Glutamatergic neuron (in vitro differentiated cells): ENCODE data around the gene ZNF469. TPM values are rescaled to one million over a fixed set of nuclear protein-coding genes. Genes with fewer than 3 reads are reported as not detected.

Source experiments
- DNase-seq: peaks from one replicate; pipeline ENCODE4 v3.0.0; 2022
- H3K27ac Mint-ChIP-seq: one replicate; pipeline ENCODE4 v1.8.0; 2020; ENCODE audit warnings: mild to moderate bottlenecking, mixed read lengths, inconsistent platforms; ENCODE audit not compliant: unreplicated experiment
- H3K27me3 Mint-ChIP-seq: one replicate; pipeline ENCODE4 v1.8.0; 2020; ENCODE audit warnings: mild to moderate bottlenecking, moderate library complexity, mixed read lengths, inconsistent platforms; ENCODE audit not compliant: unreplicated experiment
- H3K36me3 Mint-ChIP-seq: one replicate; pipeline ENCODE4 v1.8.0; 2020; ENCODE audit warnings: mild to moderate bottlenecking, mixed read lengths, inconsistent platforms; ENCODE audit not compliant: unreplicated experiment
- H3K4me1 Mint-ChIP-seq: one replicate; pipeline ENCODE4 v1.8.0; 2020; ENCODE audit warnings: mild to moderate bottlenecking, low read depth, mixed read lengths, inconsistent platforms; ENCODE audit not compliant: unreplicated experiment
- H3K4me3 Mint-ChIP-seq: one replicate; pipeline ENCODE4 v1.8.0; 2020; ENCODE audit warnings: mild to moderate bottlenecking, mixed read lengths, inconsistent platforms; ENCODE audit not compliant: unreplicated experiment
- H3K9me3 Mint-ChIP-seq: one replicate; pipeline ENCODE4 v1.8.0; 2020; ENCODE audit warnings: mild to moderate bottlenecking, moderate library complexity, mixed read lengths, inconsistent platforms; ENCODE audit not compliant: unreplicated experiment
- CTCF ChIP-seq: fragments of 200-600 bp; sonication (generic); IDR thresholded peaks from one replicate; pipeline ENCODE4 v1.5.0; 2021; ENCODE audit not compliant: partially characterized antibody, unreplicated experiment
- total RNA-seq: library from RNA; stranded (reverse); fragmentation: NEBNext Ultra II Directional; extraction: Animal tissue kit (Norgen Biotek cat#: 25700); gene quantifications from one replicate; pipeline ENCODE4 v1.2.1, GENCODE V29; 2021; ENCODE audit not compliant: unreplicated experiment

Gene ZNF469
- total RNA-seq, 1 donor from 2014 or later: 0.56 TPM

- Mint-ChIP-seq H3K27me3 (peaks cover 2% of the 10 kb centered on the region), H3K36me3 (peaks cover 18% of the 10 kb centered on the region), H3K9me3 (peaks cover 4% of the 10 kb centered on the region), H3K4me1 (peaks cover 3% of the 10 kb centered on the region), H3K4me3 (no peak overlapping the region), H3K27ac (no peak overlapping the region)
- peak; percentile 6 for DNase-seq
- no peak for TF ChIP-seq CTCF
These were observed 21.0 kb upstream of the ZNF469 start for GRCh38 chr16:88361775-88362174.

- H3K9me3 Mint-ChIP-seq: peaks cover 5% of the 10 kb centered on the region
These were observed 19.4 kb upstream of the ZNF469 start for GRCh38 chr16:88363239-88363891.

GRCh38 chr16:88365244-88365865 lies 17.4 kb upstream of the ZNF469 start:
- Mint-ChIP-seq H3K4me1 (no peaks in the 10 kb centered on the region), H3K27ac (no peak overlapping the region), H3K9me3 (peaks cover 5% of the 10 kb centered on the region), H3K36me3 (peaks cover 12% of the 10 kb centered on the region), H3K27me3 (no peaks in the 10 kb centered on the region), H3K4me3 (no peak overlapping the region)
- no peak for TF ChIP-seq CTCF
- peak; percentile 5 for DNase-seq

More at GRCh38 chr16:88363239-88363891, 19.4 kb upstream of the ZNF469 start:
- peaks cover 18% of the 10 kb centered on the region for H3K36me3 Mint-ChIP-seq
- no peak for DNase-seq
- TF ChIP-seq CTCF: no peak
- H3K27ac Mint-ChIP-seq: no peak overlapping the region
- H3K4me3 Mint-ChIP-seq: no peak overlapping the region
- H3K27me3 Mint-ChIP-seq: peaks cover 2% of the 10 kb centered on the region
- H3K4me1 Mint-ChIP-seq: peaks cover 3% of the 10 kb centered on the region

DNA sequence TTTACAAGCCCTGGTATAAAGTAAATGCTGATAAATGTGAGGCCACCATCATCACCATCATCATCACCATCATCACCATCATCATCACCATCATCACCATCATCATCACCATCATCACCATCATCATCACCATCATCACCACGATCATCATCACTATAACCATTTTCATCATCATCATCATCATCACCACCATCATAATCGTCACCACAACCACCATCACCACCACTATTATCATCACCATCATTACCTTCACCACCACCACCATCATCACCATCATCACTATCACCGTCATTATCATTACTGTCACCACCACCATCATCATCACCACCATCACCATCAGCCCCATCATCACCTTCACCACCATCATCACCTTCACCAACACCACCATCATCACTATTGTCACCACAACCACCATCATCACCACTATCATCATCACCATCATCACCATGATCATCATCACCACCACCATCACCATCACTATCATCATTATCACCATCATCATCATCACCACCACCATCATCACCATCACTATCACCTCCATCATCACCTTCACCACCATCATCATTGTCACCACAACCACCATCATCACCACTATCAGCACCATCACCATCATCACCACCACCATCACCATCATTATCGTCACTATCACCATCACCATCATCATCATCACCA lies 16.6 kb upstream of the ZNF469 start:
- Mint-ChIP-seq H3K27me3 (no peaks in the 10 kb centered on the region), H3K9me3 (peaks cover 5% of the 10 kb centered on the region), H3K27ac (no peak overlapping the region), H3K4me3 (no peak overlapping the region), H3K36me3 (peaks cover 12% of the 10 kb centered on the region), H3K4me1 (no peaks in the 10 kb centered on the region)
- DNase-seq: no peak
- no peak for TF ChIP-seq CTCF

DNA sequence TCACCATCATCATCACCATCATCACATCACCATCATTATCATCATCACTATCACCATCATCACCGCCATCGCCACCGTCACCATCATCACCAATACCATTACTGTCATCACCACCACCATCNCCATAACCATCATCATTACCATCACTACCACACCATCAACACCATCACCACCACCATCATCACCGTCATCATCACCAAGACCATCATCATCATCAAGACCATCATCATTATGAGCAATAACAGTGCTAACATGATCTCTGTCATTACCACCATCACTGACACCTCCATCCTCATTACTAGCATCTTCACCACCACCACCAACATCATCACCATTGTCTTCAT lies 16.1 kb upstream of the ZNF469 start:
- peaks cover 5% of the 10 kb centered on the region for H3K9me3 Mint-ChIP-seq

More for the DNA sequence above, 16.1 kb upstream of the ZNF469 start:
- H3K27ac Mint-ChIP-seq: no peak overlapping the region
- H3K4me3 Mint-ChIP-seq: no peak overlapping the region
- H3K27me3 Mint-ChIP-seq: no peaks in the 10 kb centered on the region
- peaks cover 7% of the 10 kb centered on the region for H3K36me3 Mint-ChIP-seq
- DNase-seq: no peak
- TF ChIP-seq CTCF: no peak
- H3K4me1 Mint-ChIP-seq: no peaks in the 10 kb centered on the region
